GM18867 (cell line): Measurements from ENCODE around the gene MTCL1.

ENCODE experiments used
- ATAC-seq: cut with Tn5 transposase; IDR thresholded peaks from one replicate; pipeline ENCODE4 v1.9.1; 2021; ENCODE audit warnings: mild to moderate bottlenecking, moderate library complexity; ENCODE audit not compliant: unreplicated experiment

The MTCL1 gene

DNA sequence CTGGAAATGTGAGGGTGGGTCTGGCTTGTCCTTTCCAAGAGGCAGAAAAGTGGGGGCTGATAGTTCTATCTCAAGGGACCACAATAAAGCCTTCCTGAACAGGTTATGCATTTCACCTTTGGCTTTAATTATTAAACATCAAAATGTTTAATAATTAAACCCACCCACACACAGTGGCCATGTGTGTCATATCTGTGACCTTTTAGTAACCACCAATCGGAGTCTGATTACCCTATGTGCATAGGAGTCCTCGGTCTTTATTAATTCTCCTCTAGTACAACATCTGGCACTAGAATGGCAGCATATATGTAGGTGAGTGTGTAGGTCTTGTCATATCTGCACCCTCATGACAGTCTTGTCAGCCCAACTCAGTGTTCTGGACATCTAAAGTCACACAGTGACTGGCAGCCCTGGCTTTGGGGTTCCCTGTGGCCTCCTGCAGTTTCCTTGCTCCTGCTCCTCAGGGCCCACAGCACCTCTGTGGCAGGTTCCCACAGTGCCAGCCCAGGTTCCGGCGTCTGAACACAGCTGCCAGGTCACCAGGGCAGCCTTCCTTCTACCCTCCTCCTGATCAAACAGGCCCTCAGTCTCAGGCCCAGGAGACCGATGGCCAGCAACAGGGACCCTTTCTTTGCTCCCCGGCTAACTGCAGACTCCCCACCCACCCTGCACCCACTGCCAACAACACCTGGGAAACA lies 100.9 kb downstream of the MTCL1 start:
- no peak for ATAC-seq

DNA sequence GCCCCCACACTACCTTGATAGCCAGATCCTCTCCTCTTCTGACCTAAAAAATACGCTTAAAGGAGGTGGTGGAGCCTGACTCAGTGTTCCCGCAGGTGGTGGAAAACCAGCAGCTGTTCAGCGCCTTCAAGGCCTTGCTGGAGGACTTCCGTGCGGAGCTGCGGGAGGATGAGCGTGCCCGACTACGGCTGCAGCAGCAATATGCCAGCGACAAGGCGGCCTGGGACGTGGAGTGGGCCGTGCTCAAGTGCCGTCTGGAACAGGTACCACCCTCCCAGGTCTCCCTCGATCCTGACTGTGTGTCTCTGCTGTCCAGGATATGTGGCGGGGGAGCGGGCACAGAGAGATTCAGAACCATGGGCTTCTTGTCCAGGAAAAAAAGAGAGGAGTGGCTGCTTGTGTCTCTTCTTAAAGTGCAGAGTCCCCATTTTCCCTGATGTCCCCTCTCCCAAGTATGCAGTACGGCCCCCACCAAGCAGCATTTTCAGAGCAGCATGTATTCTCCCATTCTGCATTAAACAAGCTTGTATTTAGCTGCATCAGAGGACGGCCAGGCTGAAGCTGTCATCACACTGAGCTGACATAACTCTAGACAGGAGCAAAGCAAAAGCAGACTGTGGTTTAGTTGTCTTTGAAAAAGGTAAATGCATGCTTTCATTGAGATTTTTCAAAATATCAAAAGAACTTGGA lies 101.6 kb downstream of the MTCL1 start:
- no peak for ATAC-seq

DNA sequence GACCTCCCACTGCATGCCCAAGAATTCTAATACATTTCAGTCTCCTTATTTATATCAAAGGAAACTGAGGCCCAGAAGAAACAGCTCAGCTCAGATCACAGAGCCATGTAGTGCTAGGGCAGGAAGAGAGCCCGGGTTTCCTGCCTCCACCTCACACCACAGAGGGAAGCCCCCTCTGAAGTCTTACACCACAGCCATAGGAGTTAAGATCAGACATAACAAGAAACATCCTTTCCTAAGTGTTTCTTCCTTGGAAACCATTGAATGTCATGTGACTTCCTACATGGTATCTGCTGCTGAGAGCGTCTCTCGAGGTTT lies 102.1 kb downstream of the MTCL1 start:
- ATAC-seq: no peak

DNA sequence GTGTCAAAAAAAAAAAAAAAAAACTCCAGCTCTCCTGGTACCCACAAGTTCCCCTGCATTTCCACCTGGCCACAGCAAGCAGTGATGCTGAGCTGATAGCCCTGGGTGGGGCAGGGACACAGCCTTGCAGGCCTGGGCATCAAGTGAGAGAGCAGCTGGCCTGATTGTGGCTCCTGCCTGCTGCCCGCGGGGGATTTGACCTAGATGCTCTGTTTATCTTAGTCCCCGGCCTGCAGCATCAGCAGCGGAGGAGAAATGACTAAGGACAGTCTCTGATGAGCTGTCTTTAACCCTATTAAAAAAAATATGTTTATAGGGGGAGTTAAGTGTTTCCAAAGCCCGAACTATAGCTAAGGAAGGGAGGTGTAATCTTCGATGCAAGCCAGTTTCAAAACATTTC lies 102.6 kb downstream of the MTCL1 start:
- no peak for ATAC-seq

DNA sequence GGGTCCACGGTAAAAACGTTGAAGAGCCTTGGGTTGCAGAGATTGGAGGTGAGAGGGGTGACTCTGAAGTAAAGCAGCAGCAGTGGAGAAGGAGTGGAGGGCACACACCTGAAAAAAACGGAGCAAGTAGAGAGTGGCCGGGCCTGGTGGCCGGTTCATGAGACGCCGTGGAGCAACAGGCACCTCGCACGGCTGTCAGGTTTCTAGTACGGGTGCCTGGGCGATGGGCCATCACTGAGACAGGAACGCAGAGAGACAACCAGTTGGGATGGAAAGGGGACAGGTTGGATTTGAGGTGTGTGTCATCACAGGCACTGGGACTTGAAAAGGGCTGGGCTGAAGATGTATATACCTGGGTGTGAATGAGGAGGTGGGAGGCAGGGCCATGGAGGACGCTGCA lies 104.2 kb downstream of the MTCL1 start:
- no peak for ATAC-seq

DNA sequence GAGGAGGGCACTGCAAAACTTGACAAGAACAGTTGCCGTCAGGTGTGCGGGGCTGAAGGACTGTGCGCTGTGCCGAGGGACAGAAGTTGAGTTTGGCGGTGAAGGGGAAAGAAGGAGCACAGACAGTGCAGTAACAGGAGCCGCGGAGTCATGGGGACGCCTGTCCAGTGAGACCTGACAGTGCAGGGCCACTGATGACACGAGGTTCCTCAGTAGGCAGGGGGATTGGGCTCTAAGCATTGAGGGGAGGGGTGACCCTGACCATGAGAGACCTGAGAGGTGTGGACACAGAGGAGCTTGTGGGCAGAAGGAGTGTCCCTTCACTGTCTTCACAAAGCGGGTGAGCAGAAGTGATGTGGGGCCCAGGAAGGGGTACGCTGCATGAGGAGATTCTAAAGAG lies 104.8 kb downstream of the MTCL1 start:
- no peak for ATAC-seq

DNA sequence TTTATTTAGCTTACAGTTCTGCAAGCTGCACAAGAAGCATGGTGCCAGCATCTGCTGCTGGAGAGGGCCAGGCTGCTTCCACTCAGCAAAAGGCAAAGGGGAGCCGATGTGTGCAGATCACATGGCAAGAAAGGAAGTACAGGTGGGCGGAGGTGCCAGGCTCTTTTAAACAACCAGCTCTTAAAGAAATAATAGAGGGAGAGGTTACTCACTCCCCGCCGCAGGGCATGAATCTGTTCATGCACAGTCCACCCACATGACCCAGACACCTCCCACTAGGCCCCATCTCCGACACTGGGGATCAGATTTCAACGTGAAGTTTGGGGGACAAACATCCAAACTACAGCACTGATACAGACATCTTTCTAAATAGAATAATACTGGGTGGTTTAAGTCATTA lies 105.8 kb downstream of the MTCL1 start:
- ATAC-seq: no peak

DNA sequence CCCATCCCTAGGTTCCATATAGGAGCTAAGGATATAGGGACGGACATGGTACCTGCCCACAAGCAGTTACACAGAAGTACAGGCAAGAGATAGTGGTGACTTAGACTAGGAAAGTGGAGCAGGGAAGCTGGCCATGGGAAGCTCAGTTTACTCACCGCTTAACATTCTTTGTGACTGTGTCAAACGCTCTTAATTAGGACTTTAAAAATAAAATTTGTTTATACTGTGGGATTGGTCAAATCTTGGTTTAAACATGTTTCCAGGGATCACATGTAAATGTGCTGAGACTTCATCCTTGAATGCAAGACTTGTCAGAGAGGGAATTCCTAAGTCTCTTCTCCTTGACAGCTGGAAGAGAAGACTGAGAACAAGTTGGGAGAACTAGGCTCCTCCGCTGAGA lies 107.3 kb downstream of the MTCL1 start:
- no peak for ATAC-seq

DNA sequence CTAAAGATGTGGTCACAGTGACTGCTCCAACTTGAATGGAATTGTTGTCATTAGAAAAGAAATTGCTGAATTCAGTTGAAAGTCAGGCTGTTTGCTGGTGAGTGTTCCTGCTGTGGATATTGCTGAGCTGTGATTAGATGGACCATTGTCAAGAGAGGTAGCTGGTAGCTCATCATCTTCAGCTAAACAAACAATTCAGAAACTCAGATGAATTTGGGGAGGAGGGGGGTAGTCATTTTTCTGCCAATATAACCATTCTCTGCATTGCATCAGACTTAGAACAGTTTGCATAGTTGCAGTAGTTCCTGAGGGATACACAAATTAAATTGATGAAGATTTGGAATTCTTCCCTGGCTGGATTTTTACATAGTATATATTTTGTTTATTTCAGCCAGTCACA lies 108.3 kb downstream of the MTCL1 start:
- ATAC-seq: no peak

DNA sequence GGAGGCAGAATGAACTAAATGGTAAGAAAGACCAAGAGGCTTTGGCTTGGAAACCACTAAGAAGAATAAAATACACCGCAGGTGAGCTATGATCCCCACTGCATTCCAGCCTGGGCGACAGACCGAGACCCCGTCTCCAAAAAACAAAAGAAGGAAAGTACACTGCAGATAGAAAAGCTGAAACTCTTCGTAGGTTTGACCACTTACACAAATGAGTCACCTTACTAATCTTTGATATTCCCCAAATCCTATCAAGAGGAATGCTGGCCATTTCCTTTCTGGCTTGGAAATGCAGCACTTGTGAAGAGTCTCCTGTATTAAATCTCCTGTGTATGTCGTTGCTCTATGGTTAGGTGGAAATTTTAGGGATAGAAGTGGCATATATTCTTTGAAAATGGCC lies 108.8 kb downstream of the MTCL1 start:
- no peak for ATAC-seq

DNA sequence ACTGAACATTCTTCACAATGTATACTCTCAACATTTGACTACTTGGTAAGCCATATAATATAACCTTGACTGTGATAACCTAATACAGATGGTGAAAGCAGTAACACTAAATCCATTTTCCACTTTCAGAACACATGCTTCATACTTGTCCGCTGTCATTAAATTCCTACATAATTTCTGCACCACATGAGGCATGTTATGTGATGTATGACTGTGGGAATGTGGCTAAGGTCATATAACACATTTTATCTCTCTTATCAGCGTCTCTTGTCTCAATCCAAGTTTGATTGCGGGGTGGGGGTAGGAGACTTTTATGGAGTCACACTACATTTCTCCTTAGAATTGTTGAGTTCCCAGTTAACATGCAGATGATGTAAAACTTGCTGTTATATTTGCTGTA lies 110.9 kb downstream of the MTCL1 start:
- ATAC-seq: no peak

DNA sequence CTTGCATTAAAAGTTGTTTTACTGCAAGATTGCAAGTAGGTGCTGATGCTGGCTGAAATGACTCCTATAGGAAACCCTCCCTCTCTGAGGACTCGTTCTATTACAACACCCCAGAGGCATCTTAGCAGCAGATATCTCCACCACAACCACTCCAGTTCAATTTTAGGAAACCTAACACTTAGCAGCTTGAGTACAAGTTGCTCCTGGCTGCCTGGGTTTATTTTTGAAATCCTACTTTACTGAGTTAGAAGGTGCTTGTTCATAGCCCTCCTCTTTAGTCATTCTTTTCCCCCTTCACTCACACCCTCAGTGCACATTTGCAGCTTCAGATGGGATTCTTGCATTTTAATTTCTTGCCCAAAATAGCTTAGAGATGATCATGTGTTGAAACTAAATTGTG lies 111.5 kb downstream of the MTCL1 start:
- no peak for ATAC-seq

DNA sequence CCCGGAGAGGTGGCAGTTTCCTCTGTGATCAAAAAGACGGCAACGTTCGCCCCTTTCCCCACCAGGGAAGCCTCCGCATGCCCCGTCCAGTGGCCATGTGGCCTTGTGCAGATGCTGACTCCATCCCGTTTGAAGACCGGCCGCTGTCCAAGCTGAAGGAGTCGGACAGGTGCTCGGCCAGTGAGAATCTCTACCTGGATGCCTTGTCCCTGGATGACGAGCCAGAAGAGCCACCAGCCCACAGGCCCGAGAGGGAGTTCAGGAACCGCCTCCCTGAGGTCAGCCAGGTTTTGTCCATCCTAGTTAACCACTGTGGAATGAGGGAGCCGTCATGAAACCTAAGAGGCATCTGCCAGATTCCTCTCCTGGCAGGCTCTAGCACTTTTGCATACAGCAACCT lies 113.6 kb downstream of the MTCL1 start:
- ATAC-seq: no peak

DNA sequence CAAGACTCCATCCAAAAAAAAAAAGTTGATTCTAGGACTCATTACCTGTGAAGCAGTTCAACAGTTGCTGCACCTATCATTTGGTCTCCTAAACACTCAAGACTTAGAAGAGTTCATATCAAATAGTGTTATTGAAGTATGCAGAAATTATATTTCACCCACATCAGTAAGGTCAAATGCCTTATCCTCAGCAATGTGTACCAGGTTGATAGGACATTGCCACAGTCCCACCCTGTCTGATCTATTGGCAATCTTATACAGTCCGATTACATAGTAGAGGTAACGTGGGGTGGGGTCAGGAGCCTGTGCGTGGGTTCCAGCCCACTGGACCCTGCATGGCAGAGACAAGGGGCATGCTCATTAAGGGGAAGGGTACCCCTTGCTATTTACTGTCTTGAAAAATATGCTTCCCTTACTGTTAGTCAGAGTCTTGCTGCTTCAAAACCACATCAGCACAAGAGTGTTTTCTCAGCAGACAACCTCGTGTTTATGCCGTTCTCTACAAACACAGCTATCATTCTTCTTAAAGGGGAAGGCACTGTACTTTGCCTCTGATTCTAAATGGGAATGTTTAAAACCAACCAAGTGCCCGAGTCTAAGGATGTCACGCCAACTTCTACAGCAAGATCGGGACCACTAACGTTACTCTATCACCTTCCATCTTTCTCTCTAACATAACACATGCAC lies 115.2 kb downstream of the MTCL1 start:
- no peak for ATAC-seq

DNA sequence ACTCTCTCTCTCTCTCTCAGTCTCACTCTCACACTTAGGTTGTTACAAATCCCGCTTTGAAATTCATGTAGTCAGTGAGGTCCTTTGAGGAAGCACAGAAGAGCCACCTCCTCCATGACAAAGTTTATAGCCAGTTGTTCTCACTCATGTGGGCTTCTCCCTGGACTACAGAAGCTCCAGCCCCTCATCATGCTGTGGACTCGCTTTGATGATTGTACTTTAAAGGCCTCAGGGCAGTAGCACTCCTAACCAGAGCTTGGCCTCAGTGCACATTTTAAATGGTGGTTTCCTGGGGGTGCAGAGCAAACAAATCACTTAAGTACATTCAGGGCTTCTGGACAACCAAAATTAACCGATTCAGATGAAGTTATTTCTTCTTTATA lies 115.7 kb downstream of the MTCL1 start:
- no peak for ATAC-seq

DNA sequence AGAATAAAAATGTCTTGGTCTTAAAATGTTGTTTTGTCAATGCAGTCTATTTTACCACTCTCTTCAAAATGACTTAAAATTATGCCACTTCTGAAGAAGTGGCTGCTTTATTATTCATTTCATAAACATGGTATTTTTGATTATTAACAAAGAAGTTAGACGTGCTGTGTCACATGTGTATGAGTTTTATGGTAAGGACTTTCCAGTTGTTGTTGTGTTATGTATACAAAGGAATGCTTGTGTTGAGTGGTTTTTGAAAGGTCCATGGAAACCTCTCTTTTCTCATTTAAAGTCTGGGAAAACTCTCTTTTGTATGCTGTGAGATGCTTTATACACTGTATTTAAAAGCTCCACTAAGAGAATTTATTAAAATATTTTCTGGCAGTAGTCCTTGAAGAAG lies 116.2 kb downstream of the MTCL1 start:
- ATAC-seq: no peak

DNA sequence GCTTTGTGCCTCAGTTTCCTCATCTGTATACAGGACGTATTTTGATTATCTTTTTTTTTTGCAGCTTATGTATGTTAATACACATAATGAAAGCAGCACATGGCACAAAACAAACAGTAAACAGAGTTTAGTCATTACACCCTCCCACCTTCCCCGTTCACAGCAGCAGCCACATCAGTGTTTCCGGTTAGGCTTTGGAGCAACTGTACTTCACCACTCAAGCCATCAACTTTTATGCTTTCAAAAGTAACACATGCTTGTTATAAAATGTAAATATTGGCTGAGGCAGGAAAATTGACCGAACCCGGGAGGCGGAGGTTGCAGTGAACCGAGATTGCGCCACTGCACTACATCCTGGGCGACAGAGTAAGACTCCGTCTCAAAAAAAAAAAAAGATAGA lies 117.3 kb downstream of the MTCL1 start:
- ATAC-seq: no peak

DNA sequence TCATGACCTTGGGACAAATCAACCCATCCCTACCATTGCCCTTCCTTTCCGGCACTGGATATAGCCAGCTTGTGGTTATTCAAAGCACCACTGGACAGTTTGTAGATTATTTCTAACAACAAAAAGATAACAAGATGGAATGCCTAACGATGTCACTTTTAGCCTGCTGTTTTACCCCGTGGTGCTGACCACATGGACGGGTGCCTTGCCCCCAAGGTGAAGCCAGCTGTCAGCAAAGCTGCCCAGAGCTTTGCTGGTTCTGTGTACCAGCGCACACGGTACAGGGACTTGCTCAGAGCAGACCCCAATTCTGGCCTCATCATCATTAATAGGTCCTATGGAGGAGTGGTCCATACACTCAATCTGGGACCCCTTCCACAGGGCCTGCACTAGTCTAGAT lies 118.2 kb downstream of the MTCL1 start:
- no peak for ATAC-seq

DNA sequence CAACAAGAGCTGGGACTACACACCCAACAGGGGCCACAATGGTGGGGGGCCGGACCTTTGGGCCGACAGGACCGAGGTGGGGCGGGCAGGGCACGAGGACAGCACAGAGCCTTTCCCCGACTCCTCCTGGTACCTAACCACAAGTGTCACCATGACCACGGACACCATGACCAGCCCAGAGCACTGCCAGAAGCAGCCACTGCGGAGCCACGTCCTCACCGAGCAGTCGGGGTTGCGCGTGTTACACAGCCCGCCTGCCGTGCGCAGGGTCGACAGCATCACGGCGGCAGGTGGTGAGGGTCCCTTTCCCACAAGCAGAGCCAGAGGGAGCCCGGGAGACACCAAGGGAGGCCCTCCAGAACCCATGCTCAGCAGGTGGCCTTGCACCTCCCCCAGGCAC lies 119.5 kb downstream of the MTCL1 start:
- no peak for ATAC-seq

DNA sequence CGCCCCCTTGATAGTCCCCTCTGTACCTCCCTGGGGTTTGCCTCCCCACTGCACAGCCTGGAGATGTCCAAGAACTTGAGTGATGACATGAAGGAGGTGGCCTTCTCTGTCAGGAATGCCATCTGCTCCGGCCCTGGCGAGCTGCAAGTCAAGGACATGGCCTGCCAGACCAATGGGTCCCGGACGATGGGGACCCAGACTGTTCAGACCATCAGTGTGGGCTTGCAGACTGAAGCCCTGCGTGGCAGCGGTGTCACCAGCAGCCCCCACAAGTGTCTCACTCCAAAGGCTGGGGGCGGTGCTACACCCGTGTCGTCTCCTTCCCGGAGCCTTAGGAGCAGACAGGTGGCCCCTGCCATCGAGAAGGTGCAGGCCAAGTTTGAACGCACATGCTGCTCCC lies 119.9 kb downstream of the MTCL1 start:
- no peak for ATAC-seq

DNA sequence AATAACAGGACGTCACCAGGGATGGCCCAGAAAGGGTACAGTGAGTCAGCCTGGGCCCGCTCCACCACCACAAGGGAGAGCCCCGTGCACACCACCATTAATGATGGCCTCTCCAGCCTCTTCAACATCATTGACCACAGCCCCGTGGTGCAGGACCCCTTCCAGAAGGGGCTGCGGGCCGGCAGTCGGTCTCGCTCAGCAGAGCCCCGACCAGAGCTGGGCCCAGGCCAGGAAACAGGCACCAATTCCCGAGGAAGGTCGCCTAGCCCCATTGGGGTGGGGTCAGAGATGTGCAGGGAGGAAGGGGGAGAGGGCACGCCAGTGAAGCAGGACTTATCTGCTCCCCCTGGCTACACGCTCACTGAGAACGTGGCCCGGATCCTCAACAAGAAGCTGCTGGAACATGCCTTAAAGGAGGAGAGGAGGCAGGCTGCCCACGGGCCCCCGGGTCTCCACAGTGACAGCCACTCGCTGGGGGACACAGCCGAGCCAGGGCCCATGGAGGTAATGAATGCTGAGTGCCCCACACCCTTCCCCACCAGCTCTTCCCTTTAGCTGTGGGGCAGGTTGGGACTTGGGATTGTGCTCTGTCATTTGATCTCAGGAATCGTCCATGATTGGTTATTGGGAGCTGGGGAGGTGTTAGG lies 120.5 kb downstream of the MTCL1 start:
- no peak for ATAC-seq

DNA sequence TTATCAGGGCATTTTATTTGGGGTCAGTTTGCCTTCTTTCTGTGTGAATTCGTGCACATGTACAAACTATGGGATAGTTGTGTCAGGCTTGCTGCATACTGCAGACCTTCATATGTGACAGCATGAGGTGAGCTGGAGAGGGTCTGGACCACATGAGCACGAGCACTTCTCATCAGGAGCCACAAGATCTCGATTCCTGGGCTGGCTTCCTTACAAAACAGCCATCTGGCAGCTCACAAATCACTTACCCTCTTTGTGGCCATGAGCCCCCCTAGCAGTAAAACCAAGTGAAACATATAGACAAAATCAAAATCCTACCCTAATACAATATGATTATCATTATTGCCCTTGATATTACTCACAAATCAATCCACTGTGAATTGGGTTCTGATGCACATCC lies 121.2 kb downstream of the MTCL1 start:
- no peak for ATAC-seq
